Measurements from ENCODE around the gene CD226.

DNA sequence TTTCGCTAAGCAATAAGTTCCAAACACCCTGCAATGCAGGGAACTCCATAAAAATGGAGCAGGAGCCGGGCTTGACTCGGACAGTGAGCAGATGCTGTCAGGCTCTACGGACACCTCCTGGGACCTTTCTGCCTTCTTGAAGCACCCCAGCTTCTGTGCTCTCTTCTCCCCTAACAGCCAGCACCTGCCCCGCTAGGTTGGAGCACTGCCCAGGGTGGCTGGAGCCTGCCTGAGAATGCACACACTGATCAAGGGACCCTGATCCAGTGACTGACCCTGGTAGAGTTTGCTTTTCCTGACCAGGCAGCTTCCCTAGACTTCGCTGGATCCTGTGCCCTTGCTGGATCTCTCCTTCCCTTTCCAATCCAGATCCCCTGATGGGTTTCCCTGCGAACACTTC is 40.9 kb downstream of the CD226 start:
- TF ChIP-seq CTCF (IDR thresholded peaks at IDR 0.05) (no peak), POLR2A (IDR thresholded peaks at IDR 0.05) (no peak)
